RCC 7860 (cell line): ENCODE measurements around the gene INTS14.
"Not testable (repeated sequence)": the region's sequence is repeated elsewhere in the genome, so short reads cannot be mapped to it uniquely, and the experiment has no call there.

Source experiments
- DNase-seq: peaks from one replicate; pipeline ENCODE4 v3.0.0-alpha.2; 2015; ENCODE audit warnings: low spot score
- FAIRE-seq: peaks from 2 replicates; lab custom pipeline; 2012; peaks lifted over from hg19 to GRCh38; lab: Jason Lieb, UNC

The INTS14 gene

DNA sequence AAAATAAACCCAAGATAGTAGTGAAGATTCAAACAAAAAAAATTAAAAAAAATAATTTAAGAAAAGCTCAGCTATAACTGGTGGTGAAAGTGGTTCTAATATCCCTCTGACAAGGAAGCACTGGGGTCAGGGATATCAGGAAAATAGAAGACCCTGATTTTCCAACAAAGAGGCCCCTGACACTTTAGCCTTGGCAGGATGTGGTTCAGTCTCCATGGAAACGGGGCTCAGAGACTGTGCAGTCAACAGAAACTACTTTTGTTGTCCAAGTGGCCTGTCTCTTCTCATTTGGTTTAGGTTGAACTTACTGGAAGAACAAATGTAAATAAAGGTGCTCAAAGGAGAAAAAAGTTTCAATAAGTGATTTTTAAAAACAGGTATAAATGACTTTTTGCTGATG, 27.2 kb downstream of the INTS14 start:
- DNase-seq (peak; percentile 47), FAIRE-seq (no peak)

- DNase-seq = peak; percentile 22
- no peak for FAIRE-seq
These were observed 30.6 kb downstream of the INTS14 start for GRCh38 chr15:65580287-65580686.

DNA sequence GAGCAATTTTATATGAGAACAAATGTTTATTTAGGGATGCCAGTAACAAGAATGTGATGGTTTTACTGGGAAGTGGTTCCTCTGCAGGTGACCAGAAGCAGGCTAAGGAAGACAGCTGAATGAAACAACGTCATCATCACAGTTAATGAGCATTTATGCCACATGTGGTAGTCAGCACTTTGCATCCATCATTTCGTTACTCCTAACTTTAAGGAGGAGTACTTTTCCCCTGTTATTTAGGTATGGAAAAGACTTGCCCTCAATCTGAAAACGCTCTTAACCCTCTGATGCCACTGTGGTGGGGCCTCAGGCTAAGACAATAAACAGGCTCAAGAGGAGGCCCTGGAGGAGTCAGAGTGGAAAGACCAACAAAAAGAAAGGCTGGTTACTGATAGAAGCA, 31.2 kb downstream of the INTS14 start:
- no peak for FAIRE-seq
- DNase-seq = no peak

DNA sequence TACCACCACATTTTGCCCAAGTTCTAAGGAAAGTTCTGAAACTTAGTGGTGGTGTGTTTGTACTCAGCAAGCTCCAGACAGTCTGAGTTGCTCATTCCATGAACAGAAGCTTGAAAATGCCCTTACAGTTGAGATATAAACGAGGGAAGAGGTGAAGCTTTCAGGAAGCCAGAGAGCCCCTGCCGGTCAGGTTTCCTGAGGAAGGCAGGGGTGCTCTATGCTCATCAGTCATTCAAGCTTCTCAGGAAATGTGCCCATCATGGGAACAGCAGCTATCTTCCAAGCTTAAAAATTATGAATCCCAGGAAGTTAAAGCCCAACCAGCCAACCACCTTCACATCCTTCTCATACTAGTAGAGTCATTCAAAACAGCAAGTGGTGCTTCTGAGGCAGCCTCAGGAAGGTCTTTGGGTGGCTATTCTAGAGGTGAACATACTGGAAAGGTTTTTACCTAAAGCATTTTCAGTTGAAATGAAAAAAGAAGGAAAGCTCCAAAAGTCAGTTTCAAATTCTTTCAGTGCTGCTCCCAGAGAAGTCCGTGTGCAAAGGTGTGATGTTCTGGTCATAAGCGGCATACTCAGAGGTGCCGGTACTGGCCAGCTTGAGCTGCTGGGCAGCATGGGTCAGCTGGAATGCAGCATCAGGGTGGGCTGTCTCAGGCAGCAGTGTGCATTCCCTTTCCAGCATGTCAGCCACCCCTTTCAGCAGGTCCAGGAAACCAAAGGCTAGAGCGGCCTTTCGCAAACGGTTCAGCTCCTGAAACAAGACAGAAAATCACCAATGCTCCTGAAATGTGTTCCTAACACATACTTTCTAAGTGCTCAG, 31.8 kb downstream of the INTS14 start:
- DNase-seq (no peak), FAIRE-seq (no peak)

GRCh38 chr15:65577129-65577996, 33.6 kb downstream of the INTS14 start:
- no peak for FAIRE-seq
- no peak for DNase-seq

GRCh38 chr15:65576664-65577063, 34.3 kb downstream of the INTS14 start:
- DNase-seq = peak; percentile 37

GRCh38 chr15:65571971-65572370, 39.0 kb downstream of the INTS14 start:
- no peak for DNase-seq
- FAIRE-seq = no peak

More at GRCh38 chr15:65576664-65577063, 34.3 kb downstream of the INTS14 start:
- no peak for FAIRE-seq

DNA sequence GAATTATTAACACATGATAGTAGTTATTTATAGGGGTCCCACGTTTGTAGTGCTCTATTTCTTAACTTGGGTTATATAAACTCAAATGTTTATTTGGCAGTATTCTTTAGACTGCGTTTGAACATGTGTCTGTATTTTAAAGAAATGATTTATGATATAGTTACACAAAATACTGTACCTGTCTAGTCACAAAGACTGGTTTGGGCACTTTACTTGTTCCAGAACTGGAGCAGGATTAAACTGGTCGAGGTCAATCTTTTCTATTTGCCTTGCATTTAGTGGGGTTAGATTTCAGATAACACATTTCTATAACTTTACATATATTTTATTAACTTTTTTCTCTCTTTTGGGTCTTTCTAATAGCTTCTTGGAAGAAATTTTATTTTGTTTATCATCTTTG, 41.2 kb downstream of the INTS14 start:
- FAIRE-seq = no peak
- no peak for DNase-seq

DNA sequence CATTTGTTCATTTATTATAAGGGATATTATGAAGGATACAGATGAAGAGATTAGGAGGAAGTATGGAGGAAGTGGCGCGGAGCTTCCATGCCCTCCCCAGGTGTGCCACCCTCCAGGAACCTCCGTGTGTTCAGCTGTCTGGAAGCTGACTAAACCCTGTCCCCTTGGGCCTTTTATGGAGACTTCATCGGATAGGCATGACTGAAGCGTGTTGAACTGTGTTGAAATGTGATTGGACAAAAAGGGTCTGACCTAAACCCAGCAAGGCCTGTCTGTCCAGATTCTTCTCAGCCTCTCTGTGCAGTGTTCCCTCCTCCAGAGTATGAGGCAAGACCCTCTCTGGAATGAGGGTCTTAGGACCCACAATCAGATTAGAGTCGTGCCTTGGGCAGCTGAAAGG, 49.0 kb downstream of the INTS14 start:
- FAIRE-seq (no peak), DNase-seq (no peak)

- no peak for DNase-seq
- FAIRE-seq = no peak
These were observed 51.0 kb downstream of the INTS14 start for GRCh38 chr15:65559941-65560340.

GRCh38 chr15:65558997-65559760, 51.8 kb downstream of the INTS14 start:
- no peak for FAIRE-seq
- no peak for DNase-seq

- DNase-seq = no peak
These were observed 52.6 kb downstream of the INTS14 start for GRCh38 chr15:65558336-65558735.

DNA sequence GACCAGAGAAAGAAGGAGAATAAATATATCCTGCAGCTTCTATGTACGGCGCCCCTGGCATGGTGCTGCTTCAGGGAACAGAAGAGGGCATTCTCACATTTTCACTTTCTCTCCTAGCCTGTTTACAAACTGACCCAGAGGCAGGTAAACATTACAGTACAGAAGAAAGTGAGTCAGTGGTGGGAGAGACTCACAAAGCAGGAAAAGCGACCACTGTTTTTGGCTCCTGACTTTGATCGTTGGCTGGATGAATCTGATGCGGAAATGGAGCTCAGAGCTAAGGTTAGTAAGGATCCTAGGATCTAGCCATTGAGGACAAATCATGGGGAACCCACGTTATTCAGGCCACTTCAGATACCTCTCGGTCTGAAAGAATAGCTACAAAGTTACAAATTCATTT, 54.3 kb downstream of the INTS14 start:
- FAIRE-seq (no peak), DNase-seq (no peak)

More at GRCh38 chr15:65558336-65558735, 52.6 kb downstream of the INTS14 start:
- no peak for FAIRE-seq

GRCh38 chr15:65553691-65554090, 57.2 kb downstream of the INTS14 start:
- DNase-seq = no peak

DNA sequence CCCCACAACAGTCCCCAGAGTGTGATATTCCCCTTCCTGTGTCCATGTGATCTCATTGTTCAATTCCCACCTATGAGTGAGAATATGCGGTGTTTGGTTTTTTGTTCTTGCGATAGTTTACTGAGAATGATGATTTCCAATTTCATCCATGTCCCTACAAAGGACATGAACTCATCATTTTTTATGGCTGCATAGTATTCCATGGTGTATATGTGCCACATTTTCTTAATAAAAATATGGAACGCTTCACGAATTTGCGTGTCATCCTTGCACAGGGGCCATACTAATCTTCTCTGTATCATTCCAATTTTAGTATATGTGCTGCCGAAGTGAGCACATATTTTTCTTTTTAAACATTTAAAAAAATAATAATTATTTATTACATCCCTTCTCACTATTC, 58.1 kb downstream of the INTS14 start:
- DNase-seq, FAIRE-seq: not testable (repeated sequence)

More at GRCh38 chr15:65553691-65554090, 57.2 kb downstream of the INTS14 start:
- FAIRE-seq = no peak

GRCh38 chr15:65551183-65551582, 59.7 kb downstream of the INTS14 start:
- DNase-seq (no peak), FAIRE-seq (no peak)

DNA sequence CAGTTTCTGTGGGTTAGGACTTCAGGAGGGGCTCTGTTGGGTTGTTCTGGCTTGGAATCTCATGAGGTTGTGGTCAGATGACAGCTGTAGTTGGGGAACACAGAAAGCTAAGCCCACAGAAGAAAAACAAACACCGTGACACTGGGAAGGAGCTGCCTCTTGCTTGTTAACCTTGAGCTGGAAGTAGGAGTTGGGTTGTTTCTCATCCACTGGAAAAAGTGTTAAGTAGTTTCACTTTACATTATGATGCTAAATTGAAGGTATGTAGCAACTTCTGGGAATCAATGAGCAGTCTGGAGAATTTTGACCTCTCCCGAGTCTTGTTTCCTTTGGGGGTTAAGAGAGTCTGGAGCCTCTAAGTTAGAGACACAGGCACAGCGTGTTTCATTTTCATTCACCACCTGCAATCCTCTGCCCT, 60.2 kb downstream of the INTS14 start:
- FAIRE-seq (no peak), DNase-seq (no peak)

DNA sequence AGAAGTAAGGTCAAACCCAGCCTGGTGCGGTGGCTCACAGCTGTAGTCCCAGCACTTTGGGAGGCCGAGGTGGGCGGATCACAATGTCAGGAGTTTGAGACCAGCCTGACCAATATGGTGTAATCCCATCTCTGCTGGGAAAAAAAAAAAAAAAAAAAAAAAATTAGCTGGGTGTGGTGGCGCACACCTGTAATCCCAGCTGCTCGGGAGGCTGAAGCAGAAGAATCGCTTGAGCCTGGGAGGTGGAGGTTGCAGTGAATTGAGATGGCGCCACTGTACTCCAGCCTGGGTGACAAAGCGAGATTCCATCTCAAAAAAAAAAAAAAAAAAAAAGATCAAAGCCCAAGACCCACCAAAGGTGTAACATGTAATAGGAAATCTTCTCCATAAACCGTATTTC, 61.6 kb downstream of the INTS14 start:
- not testable (repeated sequence) for DNase-seq, FAIRE-seq

DNA sequence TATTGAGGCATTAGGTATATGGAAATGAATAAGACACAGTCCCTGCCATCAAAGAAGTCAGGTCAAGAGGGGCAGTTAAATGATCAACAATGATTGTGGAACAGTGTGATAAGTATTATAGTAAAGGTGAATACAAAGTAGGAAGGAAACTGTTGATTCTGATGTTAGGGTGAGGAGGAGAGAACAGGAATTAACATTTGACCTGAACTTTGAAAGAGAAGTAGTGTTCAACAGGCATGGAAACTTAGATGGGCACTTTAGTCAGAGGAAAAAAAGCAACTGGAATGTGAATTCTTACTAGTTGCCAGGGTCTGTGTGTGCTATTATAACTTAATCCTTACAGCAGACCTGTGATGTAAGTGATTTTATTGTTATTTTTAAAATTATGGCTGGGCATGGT, 63.1 kb downstream of the INTS14 start:
- no peak for FAIRE-seq
- no peak for DNase-seq

- FAIRE-seq = no peak
- DNase-seq = no peak
These were observed 69.6 kb downstream of the INTS14 start for GRCh38 chr15:65541231-65541820.

GRCh38 chr15:65540314-65540713, 70.6 kb downstream of the INTS14 start:
- DNase-seq = no peak
- FAIRE-seq = no peak
